Spleen (tissue), 11 donors: Measurements from ENCODE around the gene PDZD2. TPM values are rescaled to one million over a fixed set of nuclear protein-coding genes. Genes with fewer than 3 reads are reported as not detected.
"Not testable (repeated sequence)": the region's sequence is repeated elsewhere in the genome, so short reads cannot be mapped to it uniquely, and the experiment has no call there.

Experiments
- DNase-seq: peaks from one replicate; pipeline ENCODE4 v3.0.0-alpha.2; 2020
- H3K27ac ChIP-seq, 8 donors: fragments of 200-600 bp; sonication (generic) in 7 of 8; 1 replicate in 4 of 8; 2 replicates in 4 of 8; pipeline versions ENCODE4 v1.5.0 to v1.8.0; 2016 to 2021; ENCODE audit warnings: inconsistent platforms in 4 of 8, mild to moderate bottlenecking in 4 of 8, moderate library complexity in 1 of 8
- H3K27me3 ChIP-seq, 7 donors: fragments of 200-600 bp; sonication (generic) in 6 of 7; replicated peaks in 1 of 7; 1 replicate in 4 of 7; 2 replicates in 3 of 7; pipeline versions ENCODE4 v1.5.0 to v1.8.0; 2016 to 2021; ENCODE audit warnings: inconsistent platforms in 3 of 7, mild to moderate bottlenecking in 1 of 7
- H3K36me3 ChIP-seq, 6 donors: fragments of 200-600 bp; sonication (generic) in 5 of 6; 1 replicate in 4 of 6; 2 replicates in 2 of 6; pipeline versions ENCODE4 v1.5.0 to v1.8.0; 2016 to 2021; ENCODE audit warnings: inconsistent platforms in 2 of 6
- H3K4me1 ChIP-seq, 6 donors: fragments of 200-600 bp; sonication (generic) in 5 of 6; 1 replicate in 3 of 6; 2 replicates in 3 of 6; pipeline versions ENCODE4 v1.5.0 to v1.8.0; 2016 to 2021; ENCODE audit warnings: inconsistent platforms in 3 of 6
- H3K4me3 ChIP-seq, 8 donors: fragments of 200-600 bp; sonication (generic) in 7 of 8; 1 replicate in 4 of 8; 2 replicates in 4 of 8; pipeline versions ENCODE4 v1.5.0 to v1.8.0; 2016 to 2021; ENCODE audit warnings: inconsistent platforms in 4 of 8, mild to moderate bottlenecking in 4 of 8, moderate library complexity in 2 of 8
- H3K9me3 ChIP-seq, 8 donors: fragments of 200-600 bp; sonication (generic) in 7 of 8; 1 replicate in 4 of 8; 2 replicates in 4 of 8; pipeline versions ENCODE4 v1.5.0 to v1.8.0; 2016 to 2021; ENCODE audit warnings: inconsistent platforms in 4 of 8
- POLR2A ChIP-seq, 3 donors: fragments of 450-650 bp; IDR thresholded peaks; one replicate each; pipeline ENCODE4 v1.5.1; 2017; ENCODE audit warnings: antibody characterized with exemption in 3 of 3, mild to moderate bottlenecking in 1 of 3
- POLR2AphosphoS5 ChIP-seq, 3 donors: sonication (generic); formaldehyde crosslinking; IDR thresholded peaks; one replicate each; pipeline ENCODE4 v1.5.1; 2017; ENCODE audit warnings: antibody characterized with exemption in 3 of 3
- WGBS, 5 donors: extraction: QIAGEN DNeasy Blood & Tissue Kit in 3 of 5; methylation state at CpG; one replicate each; pipeline versions ENCODE4 v1.1.5 to v1.1.7; 2013 to 2018; 5-methylcytosine and 5-hydroxymethylcytosine counted together
- intact Hi-C: fragments of 100-400 bp; cut with DNase I; formaldehyde crosslinking; loops from one replicate; pipeline ENCODE4 v1.15.0; 2023; ENCODE audit warnings: low total_unique reads
- polyA plus RNA-seq, 3 donors: library from polyadenylated mRNA; stranded (reverse); fragments of 200-250 nt; gene quantifications; one replicate each; pipeline ENCODE4 v1.2.1, GENCODE V29; 2013
- total RNA-seq, 7 donors: library from RNA; depleted of rRNA in 3 of 7; stranded (reverse); fragments of >200 nt in 3 of 7; fragmentation: NEBNext Ultra II Directional in 4 of 7; extraction: Animal tissue kit (Norgen Biotek cat#: 25700) in 4 of 7; gene quantifications; one replicate each; pipeline versions ENCODE4 v1.1.0 to v1.2.1, GENCODE V29; 2016 to 2021
- TF ChIP-seq, protein P1 (sequence below), 11 experiments: fragments of 200-600 bp in 7 of 11; fragments of 450-650 bp in 4 of 11; sonication (generic) in 4 of 11; IDR thresholded peaks in 8 of 11; conservative IDR thresholded peaks in 3 of 11; 1 replicate in 7 of 11; 2 replicates in 4 of 11; pipeline versions ENCODE4 v1.4.0 to v1.8.0; 2016 to 2021; ENCODE audit warnings: antibody characterized with exemption in 11 of 11, inconsistent platforms in 4 of 11, mild to moderate bottlenecking in 1 of 11
- donor health status: healthy with polysubstance abuse.
- donor health status: DM: no; HTN: no; CAD: no; lungs with moderate emphysema.
- donor health status: DM: no; HTN: no; CAD: no.
- donor health status: Bipolar disorder and iron deficiency.
- donor health status: healthy.
- donor health status: DM: no; HTN: no; CAD: no.
- donor health status: DM: yes; HTN: yes; CAD: no.

Gene PDZD2
- total and polyA plus RNA-seq, 10 donors: 0.09 to 4.7 (median 2.4) TPM

DNA sequence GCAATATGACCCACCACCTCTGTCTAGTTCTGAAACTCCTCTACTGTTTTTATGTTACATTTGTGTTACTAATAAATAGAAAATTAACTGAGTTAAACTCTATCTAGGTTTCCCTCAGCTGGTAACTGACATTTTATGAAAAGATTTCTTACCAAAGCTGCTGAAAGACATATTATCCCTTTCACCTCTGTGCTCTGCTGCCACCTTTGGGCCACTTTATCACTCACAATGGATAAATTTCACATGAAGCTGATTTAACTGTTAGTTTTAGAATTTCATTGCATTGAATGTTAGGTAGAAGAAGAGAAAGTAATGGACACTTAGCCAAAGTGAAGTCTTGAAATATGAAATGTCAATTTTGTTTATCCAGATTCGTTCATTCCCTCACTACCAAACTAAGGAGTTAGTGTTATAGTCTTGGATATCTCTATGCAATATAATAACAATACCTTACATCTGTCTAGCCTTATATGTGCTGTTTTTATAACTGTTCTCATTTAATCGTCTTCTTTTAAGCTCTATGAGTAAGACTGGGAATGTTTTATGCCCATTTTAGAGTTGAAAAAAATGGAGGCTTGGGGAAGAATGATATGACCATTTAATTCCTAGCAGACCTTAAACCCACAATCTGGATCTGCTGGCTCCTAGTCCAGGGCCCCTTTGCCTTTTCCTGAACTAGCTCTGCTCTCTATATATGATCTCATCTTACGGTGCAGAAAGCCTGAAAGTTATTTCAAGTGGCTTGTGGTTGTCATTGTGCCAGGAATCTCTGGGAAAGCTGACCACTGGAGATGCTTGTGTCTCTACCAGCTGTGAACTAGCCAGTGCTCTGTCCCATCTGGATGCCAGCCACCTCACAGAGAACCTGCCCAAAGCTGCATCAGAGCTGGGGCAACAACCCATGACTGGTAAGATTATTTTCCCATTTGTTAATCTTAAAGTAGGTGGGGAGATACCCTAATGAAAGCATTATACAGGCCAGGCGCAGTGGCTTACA, 438.1 kb downstream of the PDZD2 start:
- 54 to 58% (median 55%) methylated on average over 4 of the region's 4 CpGs for WGBS, 5 donors
- H3K27ac ChIP-seq: no peak overlapping the region
- H3K36me3 ChIP-seq: no peaks in the 10 kb centered on the region
- DNase-seq: no peak
- intact Hi-C loops: loop anchor here (5.0 kb wide), 1 partner anchor 255 kb away; no protein-coding TSS in a partner anchor
- TF ChIP-seq, protein P1, sequence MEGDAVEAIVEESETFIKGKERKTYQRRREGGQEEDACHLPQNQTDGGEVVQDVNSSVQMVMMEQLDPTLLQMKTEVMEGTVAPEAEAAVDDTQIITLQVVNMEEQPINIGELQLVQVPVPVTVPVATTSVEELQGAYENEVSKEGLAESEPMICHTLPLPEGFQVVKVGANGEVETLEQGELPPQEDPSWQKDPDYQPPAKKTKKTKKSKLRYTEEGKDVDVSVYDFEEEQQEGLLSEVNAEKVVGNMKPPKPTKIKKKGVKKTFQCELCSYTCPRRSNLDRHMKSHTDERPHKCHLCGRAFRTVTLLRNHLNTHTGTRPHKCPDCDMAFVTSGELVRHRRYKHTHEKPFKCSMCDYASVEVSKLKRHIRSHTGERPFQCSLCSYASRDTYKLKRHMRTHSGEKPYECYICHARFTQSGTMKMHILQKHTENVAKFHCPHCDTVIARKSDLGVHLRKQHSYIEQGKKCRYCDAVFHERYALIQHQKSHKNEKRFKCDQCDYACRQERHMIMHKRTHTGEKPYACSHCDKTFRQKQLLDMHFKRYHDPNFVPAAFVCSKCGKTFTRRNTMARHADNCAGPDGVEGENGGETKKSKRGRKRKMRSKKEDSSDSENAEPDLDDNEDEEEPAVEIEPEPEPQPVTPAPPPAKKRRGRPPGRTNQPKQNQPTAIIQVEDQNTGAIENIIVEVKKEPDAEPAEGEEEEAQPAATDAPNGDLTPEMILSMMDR (IDR thresholded peaks at IDR 0.05 in 8 of 11, conservative IDR thresholded peaks at IDR 0.05 in 3 of 11): peak in 9 of 11 experiments; percentile 19 to 60 (median 44)
- TF ChIP-seq POLR2A (IDR thresholded peaks at IDR 0.05): no peak
- no peaks in the 10 kb centered on the region for H3K9me3 ChIP-seq
- no peaks in the 10 kb centered on the region for H3K27me3 ChIP-seq
- H3K4me1 ChIP-seq: no peaks in the 10 kb centered on the region
- H3K4me3 ChIP-seq: no peak overlapping the region

DNA sequence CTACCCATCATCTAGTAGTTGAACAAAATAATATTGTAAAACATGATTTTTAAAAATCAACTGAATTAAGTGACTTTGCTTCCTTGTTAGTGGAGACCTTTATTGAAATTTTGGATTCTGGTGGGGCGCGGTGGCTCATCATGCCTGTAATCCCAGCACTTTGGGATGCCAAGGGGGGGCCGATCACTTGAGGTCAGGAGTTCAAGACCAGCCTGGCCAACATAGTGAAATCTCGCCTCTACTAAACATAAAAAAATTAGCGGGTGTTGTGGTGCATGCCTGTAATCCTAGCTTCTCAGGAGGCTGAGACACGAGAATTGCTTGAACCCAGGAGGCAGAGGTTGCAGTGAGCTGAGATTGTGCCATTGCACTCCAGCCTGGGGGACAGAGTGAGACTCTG, 439.9 kb downstream of the PDZD2 start:
- H3K4me3 ChIP-seq, H3K27me3 ChIP-seq, H3K4me1 ChIP-seq, DNase-seq, H3K27ac ChIP-seq, H3K9me3 ChIP-seq, H3K36me3 ChIP-seq: not testable (repeated sequence)
- WGBS, 5 donors: 86 to 95% (median 93%) methylated on average over 6 of the region's 6 CpGs
- intact Hi-C loops: loop anchor here (5.0 kb wide), 1 partner anchor 257 kb away; no protein-coding TSS in a partner anchor

DNA sequence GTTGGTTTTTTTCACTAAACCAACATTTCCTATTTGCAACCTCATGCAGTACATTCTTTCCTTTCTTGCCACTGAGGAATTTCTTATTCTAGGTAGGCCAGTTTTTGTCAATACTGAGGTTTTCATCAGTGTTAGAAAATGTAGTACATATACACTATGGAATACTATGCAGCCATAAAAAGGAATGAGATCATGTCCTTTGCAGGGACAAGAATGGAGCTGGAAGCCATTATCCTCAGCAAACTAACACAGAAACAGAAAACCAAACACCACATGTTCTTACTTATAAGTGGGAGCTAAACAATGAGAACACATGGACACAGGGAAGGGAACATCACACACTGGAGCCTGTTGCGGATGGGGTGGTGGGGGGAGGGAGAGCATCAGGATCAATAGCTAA, 441.6 kb downstream of the PDZD2 start:
- WGBS, 5 donors: 94 to 100% (median 100%) methylated on average over 1 of the region's 1 CpG
- intact Hi-C loops, H3K4me3 ChIP-seq, H3K27ac ChIP-seq, DNase-seq, H3K4me1 ChIP-seq, H3K36me3 ChIP-seq, H3K9me3 ChIP-seq, H3K27me3 ChIP-seq: not testable (repeated sequence)

DNA sequence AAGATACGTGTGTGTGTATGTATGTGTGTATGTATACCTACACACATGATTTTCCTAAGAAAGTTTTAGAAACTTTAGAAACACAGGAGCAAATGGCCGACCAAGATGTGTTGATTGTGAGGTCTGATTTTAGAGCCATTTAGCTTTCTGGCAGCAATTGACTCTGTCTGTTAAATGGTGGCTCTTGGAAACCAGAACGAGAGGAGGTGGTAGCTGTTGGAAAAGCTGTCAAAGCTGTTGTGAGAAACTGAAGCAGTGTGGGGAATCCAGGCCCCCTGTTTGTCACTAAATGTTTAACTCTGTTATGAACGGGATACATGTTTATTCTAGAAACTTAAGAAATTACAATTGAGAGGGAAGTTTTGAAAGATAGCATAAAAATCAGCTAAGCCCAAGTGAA, 443.8 kb downstream of the PDZD2 start:
- Histone ChIP-seq H3K9me3 (no peaks in the 10 kb centered on the region), H3K36me3 (peaks cover 0 to 3% (median 0%) of the 10 kb centered on the region in 6 donors), H3K27me3 (no peaks in the 10 kb centered on the region), H3K4me3 (no peak overlapping the region), H3K27ac (no peak overlapping the region), H3K4me1 (no peaks in the 10 kb centered on the region)
- no peak for TF ChIP-seq POLR2A (IDR thresholded peaks at IDR 0.05)
- no peak for TF ChIP-seq POLR2AphosphoS5 (IDR thresholded peaks at IDR 0.05)
- TF ChIP-seq, protein P1 (IDR thresholded peaks at IDR 0.05 in 8 of 11, conservative IDR thresholded peaks at IDR 0.05 in 3 of 11): no peak
- DNase-seq: no peak
- intact Hi-C loops: no loop called here
- 80 to 88% (median 86%) methylated on average over 4 of the region's 4 CpGs for WGBS, 5 donors

DNA sequence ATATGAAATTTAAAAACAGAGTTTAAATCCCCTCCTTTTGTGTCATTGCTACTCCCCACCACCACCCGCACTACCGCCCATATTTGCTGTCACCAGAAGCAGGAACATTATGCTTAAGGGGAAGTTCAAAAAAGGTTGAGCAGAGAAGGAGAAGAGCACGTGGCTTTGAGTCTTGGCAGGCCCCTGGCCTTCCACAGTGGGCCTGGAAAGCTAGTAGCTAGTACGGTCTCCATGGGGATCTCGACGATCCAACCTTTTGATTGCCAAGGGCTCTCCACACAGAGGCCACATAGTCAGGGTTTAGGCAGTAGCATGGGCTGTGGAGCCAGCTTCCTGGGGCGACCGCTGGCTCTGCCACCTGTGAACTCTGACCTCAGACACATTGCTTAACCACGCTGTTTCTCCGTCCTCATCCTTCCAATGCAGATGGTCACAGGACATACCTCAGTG, 445.1 kb downstream of the PDZD2 start:
- Histone ChIP-seq H3K27me3 (no peaks in the 10 kb centered on the region), H3K4me3 (no peak overlapping the region), H3K9me3 (no peaks in the 10 kb centered on the region), H3K4me1 (no peaks in the 10 kb centered on the region), H3K36me3 (peaks cover 0 to 4% (median 0%) of the 10 kb centered on the region in 6 donors), H3K27ac (no peak overlapping the region)
- TF ChIP-seq POLR2AphosphoS5 (IDR thresholded peaks at IDR 0.05) (no peak), POLR2A (IDR thresholded peaks at IDR 0.05) (no peak)
- TF ChIP-seq, protein P1 (IDR thresholded peaks at IDR 0.05 in 8 of 11, conservative IDR thresholded peaks at IDR 0.05 in 3 of 11): no peak
- intact Hi-C loops: no loop called here
- no peak for DNase-seq
- WGBS, 5 donors: 79 to 86% (median 83%) methylated on average over 10 of the region's 10 CpGs
